ENCODE measurements around the gene FGF3. TPM values are rescaled to one million over a fixed set of nuclear protein-coding genes. Genes with fewer than 3 reads are reported as not detected.
"Not testable (repeated sequence)": the region's sequence is repeated elsewhere in the genome, so short reads cannot be mapped to it uniquely, and the experiment has no call there.

FGF3 gene
- total RNA-seq, 1 donor from 2014 or later: not detected

DNA sequence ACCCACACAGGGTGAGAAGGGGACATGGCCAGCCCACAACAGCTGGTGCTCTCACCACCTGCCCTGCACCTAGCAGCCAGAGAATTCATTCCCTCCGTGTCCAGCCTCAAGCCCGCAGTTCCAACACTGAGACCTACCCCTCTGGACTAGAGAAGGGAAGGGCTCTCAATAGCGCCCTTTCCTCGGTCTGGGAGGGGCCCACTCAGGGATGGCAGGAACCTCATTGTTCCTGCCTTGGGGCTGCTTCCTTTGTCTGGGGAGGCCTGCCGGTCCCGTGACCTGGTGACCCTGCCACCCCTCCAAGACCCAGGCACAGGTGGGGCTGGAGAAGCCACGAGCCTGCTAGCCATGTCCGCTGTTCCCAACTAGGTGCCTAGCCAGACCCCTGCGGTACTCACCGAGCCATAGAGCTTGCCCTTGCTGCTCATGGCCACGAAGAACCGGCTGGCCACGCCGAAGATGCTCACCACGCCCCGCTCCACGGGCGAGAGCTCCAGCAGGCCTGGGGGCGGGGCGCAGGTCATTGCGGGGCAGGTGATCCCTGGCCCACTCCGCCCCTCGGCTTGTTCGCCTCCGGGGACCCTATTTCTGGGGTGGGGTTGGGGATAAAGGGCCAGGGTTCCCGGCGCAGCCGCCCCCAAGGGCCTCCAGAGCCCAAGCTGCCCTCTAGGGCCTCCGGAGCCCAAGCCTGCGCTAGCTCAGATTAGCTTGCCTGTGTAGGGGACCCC, 45.4 kb downstream of the FGF3 start:
- DNase-seq (ENCODE audit: low read depth): no peak
- TF ChIP-seq CTCF (conservative IDR thresholded peaks at IDR 0.05; ENCODE audit: low read depth, low read length): no peak
- H3K4me3 ChIP-seq (ENCODE audit: low read depth, low read length): no peak overlapping the region

- no peak overlapping the region for H3K4me3 ChIP-seq (ENCODE audit: low read depth, low read length)
- no peak for DNase-seq (ENCODE audit: low read depth)
- no peak for TF ChIP-seq CTCF (conservative IDR thresholded peaks at IDR 0.05; ENCODE audit: low read depth, low read length)
Observed at GRCh38 chr11:69771466-69771865, 47.8 kb downstream of the FGF3 start.

GRCh38 chr11:69770540-69770939, 48.7 kb downstream of the FGF3 start:
- no peak overlapping the region for H3K4me3 ChIP-seq (ENCODE audit: low read depth, low read length)
- DNase-seq (ENCODE audit: low read depth): no peak
- TF ChIP-seq CTCF (conservative IDR thresholded peaks at IDR 0.05; ENCODE audit: low read depth, low read length): no peak

DNA sequence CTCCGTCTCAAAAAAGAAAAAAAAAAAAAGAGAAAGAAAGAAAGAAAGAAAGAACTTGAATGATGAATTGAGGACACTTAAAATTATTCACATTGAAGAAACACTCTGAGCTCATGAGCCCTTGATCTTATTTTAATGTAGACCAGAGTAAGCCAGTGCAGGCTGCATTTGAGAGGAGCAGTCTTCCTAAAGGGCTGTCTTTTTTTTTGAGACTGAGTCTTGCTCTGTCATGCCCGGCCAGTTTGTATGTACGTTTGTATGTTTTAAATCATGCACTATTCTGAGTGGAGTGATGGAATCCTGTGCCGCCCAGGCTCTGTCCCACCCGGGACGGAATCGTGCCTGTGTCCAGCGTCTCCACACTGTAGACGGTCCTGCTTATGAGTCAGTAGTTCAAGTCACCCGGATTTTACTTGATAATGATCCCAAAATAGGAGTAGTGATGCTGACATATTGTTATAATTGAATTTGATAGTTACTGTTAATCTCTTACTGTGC, 53.7 kb downstream of the FGF3 start:
- DNase-seq (ENCODE audit: low read depth): no peak
- no peak for TF ChIP-seq CTCF (conservative IDR thresholded peaks at IDR 0.05; ENCODE audit: low read depth, low read length)
- no peak overlapping the region for H3K4me3 ChIP-seq (ENCODE audit: low read depth, low read length)

DNA sequence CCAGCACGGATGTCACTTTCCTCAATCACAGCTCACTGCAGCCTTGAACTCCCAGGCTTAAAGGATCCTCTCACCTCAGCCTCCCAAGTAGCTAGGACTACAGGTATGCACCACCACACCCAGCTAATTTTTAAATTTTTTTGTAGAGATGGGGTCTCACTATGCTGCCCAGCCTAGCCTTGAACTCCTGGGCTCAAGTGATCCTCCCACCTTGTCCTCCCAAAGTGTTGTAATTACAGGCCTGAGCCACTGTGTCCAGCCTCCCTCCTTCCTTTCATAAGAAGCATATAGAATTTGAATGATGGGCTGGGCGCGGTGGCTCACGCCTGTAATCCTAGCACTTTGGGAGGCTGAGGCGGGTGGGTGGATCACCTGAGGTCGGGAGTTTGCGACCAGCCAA, 54.3 kb downstream of the FGF3 start:
- DNase-seq (ENCODE audit: low read depth); H3K4me3 ChIP-seq (ENCODE audit: low read depth, low read length): not testable (repeated sequence)

DNA sequence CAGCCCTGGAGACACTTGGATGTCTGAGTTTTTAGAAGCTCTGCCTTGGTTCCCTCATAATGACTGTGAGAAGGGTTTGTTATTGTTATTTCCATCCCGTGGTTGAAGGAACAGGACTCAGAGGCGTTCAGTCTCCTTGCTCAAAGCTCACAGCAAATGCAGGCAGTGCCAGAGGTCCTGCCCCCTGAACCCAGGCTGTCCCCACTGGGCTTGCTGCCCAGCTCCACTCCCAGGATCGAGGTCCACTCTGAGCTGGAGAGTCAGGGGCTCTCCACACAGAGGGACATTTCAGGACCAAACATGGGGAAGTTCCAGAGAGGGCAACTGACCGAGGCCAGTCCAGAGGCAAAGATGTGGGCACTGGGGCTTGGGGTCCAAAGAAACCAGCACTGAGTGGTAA, 58.9 kb downstream of the FGF3 start:
- TF ChIP-seq CTCF (conservative IDR thresholded peaks at IDR 0.05; ENCODE audit: low read depth, low read length): no peak
- H3K4me3 ChIP-seq (ENCODE audit: low read depth, low read length): no peak overlapping the region
- DNase-seq (ENCODE audit: low read depth): no peak

Other genes with a start within 250 kb of the FGF3 start
- 345 and 533 TPM in 2 replicates for gene CCND1, start 178.3 kb downstream of the FGF3 start, total RNA-seq
- gene LTO1, start 144.1 kb downstream of the FGF3 start, total RNA-seq: 15.9 and 17.3 TPM in 2 replicates
- not detected in 2 replicates for gene FGF19, start 115.4 kb downstream of the FGF3 start, total RNA-seq
- not detected in 2 replicates for gene FGF4, start 44.1 kb downstream of the FGF3 start, total RNA-seq

Measured in epithelial cell of proximal tubule (primary cell).